HG02571 (cell line): ENCODE measurements around the gene ESRRA.
"Not testable (repeated sequence)": the region's sequence is repeated elsewhere in the genome, so short reads cannot be mapped to it uniquely, and the experiment has no call there.

Source experiments
- ATAC-seq: cut with Tn5 transposase; IDR thresholded peaks from one replicate; pipeline ENCODE4 v1.9.1; 2021; ENCODE audit warnings: mild to moderate bottlenecking, moderate library complexity; ENCODE audit not compliant: unreplicated experiment

Gene ESRRA

DNA sequence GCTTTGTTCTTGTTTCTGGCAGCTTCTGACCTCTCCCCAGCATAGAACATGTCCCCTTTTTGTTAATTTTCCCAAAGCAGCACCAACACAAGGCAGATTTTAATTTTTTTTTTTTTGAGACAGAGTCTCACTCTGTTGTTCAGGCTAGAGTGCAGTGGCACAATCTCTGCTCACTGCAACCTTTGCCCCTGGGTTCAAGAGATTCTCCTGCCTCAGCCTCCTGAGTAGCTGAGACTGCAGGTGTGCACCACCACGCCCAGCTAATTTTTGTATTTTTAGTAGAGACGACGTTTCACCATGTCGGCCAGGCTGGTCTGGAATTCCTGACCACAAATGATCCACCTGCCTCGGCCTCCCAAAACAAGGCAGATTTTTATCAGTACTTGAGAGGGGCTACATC lies 2.5 kb downstream of the ESRRA start:
- ATAC-seq, result not testable (repeated sequence)

DNA sequence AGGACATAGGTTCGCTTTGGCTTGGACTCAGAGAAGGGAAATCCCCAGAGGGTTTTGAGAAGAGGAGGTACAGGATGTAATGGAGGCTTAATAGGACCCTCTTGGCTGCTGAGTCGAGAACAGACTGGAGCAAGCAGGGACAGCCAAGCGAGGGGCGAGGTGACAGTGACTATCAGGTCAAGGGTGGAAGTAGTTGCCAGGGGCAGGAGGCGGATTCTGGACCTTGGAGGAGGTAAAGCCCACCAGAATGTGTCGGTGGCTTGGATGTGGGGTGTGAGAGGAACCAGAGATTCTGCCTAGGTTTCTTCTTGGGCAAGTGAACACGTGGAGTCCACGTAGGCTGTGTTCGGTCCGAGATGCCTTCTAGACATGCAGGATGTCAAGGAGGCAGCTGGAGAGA lies 7.6 kb downstream of the ESRRA start:
- no peak for ATAC-seq

- ATAC-seq, result no peak
These were observed 8.3 kb downstream of the ESRRA start for GRCh38 chr11:64313491-64314145.

DNA sequence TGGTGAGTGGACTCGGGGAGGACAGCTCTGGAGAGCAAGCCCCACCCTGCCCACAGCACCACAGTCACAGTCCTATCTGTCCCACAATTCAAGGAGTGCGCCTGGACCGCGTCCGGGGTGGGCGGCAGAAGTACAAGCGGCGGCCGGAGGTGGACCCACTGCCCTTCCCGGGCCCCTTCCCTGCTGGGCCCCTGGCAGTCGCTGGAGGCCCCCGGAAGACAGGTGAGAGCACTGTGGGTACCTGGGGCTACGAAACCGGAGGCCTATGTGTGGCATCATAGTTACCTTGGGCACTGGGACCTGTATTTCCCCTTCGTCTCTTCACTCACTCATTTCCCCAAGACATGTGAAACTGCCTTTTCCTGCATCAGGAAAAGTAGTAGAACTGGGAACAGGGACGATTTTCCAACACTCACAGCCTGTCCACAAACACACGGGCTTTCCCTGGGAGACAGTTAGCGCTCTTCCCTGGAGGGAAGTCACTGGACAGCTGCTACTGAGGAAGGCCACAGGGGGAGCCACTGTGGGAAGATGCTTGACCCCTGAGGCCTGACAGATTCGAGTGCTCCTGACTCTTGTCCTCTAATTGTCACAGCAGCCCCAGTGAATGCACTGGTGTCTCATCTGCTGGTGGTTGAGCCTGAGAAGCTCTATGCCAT lies 9.0 kb downstream of the ESRRA start:
- no peak for ATAC-seq

DNA sequence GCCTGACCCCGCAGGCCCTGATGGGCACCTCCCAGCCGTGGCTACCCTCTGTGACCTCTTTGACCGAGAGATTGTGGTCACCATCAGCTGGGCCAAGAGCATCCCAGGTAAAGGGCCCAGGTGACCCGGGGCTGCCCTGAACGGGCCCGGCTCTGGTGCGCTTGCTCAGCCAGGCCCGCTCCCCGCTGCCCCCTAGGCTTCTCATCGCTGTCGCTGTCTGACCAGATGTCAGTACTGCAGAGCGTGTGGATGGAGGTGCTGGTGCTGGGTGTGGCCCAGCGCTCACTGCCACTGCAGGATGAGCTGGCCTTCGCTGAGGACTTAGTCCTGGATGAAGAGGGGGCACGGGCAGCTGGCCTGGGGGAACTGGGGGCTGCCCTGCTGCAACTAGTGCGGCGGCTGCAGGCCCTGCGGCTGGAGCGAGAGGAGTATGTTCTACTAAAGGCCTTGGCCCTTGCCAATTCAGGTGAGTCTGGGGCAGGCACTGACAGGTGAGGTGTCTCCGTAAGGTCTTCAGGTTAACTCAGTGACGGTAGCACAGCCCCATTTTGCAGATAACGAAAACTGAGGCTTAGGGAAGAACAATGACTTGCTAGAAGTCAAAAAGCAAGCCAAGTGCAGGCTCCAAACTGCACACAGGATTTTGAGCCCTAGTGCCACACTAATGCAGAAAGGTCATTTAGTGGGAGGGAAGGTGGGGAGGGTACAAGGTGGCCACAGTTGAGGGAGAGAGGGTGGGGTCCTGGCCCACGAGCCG lies 9.7 kb downstream of the ESRRA start:
- ATAC-seq, result no peak

- ATAC-seq, result not testable (repeated sequence)
These were observed 10.6 kb downstream of the ESRRA start for GRCh38 chr11:64315667-64316526.

GRCh38 chr11:64316672-64317324 lies 11.5 kb downstream of the ESRRA start:
- no peak for ATAC-seq

DNA sequence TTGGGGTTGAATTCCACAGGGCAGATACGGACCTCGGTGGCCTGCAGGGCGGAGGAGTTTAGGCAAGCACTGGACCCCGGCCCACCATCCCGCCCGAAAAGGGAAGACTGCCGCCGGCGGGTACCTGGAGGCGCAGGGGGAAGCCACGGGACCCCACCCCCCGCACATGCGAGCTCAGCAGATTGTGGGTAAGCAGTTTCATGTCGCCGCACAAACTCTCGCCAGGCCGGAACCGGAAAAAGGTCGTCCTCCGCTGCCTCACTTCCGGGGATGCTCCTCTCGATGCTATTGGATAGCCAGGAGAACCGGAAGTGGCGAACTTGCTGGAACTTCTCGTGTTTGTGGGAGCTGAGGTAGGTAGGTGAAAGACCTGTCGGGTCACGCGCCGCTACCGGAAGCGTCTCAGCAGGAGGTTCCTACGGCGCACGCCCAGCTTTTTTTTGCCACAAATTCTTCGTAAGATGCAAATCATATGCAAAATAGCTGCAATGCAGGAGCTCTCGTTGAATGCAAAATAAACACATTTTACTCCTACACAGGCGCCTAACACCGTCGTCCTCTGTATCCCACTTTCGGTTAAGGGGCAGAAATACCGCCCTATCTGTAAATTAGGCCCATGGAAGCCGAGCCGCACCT lies 12.1 kb downstream of the ESRRA start, which contains the start of gene TRMT112:
TRMT112 (minus strand) TSS at position 235 of the 636 bp plus-strand sequence; CDS start at position 202, 33 bp downstream.
- ATAC-seq, result peak; percentile 59

DNA sequence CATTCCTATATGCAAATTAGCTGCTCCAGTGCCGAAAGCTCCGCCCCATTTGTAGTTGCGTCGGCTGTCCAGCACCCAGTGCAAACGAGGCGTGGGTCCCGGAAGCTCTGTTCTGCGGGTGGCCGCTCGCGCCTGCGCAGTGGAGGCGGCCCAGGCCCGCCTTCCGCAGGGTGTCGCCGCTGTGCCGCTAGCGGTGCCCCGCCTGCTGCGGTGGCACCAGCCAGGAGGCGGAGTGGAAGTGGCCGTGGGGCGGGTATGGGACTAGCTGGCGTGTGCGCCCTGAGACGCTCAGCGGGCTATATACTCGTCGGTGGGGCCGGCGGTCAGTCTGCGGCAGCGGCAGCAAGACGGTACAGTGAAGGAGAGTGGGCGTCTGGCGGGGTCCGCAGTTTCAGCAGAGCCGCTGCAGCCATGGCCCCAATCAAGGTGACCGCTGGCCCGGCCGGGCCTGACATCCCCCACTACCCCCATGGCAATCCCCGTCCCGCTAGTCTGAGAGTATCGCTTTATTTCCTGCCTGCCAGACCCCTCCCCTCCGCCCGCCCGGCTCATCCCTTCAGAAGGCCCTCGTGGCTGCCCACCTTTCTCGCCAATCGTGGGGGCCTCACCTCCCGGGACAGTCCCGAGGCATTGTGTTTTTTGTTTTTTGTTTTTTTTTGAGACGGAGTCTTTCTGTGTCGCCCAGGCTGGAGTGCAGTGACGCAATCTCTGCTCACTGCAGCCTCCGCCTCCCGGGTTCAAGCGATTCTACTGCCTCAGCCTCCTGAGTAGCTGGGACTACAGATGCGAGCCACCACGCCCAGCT lies 12.8 kb downstream of the ESRRA start, which contains the start of gene PRDX5:
PRDX5 (plus strand) TSS at position 161 of the 805 bp plus-strand sequence; CDS start at position 256, 95 bp downstream.
- ATAC-seq, result peak; percentile 72

GRCh38 chr11:64318766-64319761 lies 13.7 kb downstream of the ESRRA start:
- no peak for ATAC-seq

DNA sequence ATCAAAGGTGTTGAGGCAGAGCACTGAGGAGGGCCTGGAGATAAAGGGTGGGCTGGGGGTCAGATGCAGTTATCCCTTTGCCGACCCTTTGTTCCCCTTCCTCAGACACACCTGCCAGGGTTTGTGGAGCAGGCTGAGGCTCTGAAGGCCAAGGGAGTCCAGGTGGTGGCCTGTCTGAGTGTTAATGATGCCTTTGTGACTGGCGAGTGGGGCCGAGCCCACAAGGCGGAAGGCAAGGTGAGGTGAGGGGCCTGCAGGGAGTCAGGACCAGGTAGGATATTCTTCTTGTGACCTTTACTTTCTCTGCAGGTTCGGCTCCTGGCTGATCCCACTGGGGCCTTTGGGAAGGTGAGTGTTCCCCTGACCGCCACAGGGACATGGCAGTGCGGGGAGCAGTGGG lies 15.2 kb downstream of the ESRRA start:
- no peak for ATAC-seq

GRCh38 chr11:64321026-64321425 lies 15.7 kb downstream of the ESRRA start:
- ATAC-seq, result no peak

- ATAC-seq, result no peak
These were observed 16.2 kb downstream of the ESRRA start for GRCh38 chr11:64321533-64321932.

GRCh38 chr11:64322925-64323260 lies 17.6 kb downstream of the ESRRA start:
- no peak for ATAC-seq

DNA sequence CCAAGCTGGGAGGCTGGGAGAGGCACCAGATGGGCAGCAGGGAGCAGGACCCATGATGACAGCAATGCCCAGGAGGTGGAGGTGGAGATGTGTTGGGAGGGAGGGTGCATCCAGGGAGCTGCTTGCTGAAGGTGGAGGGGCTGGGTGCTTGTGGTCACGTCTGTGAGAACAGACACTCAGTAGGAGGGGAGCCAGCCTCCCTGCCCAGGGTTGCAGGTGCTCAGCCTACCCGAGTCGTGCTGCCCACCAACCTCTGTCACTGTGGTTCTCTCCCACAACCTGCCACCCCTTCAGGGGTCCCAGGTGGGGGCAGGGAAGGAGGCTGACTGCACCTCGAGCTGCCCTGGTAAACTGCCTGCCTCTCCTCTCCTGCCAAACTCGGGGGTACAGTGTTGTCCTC lies 18.0 kb downstream of the ESRRA start:
- ATAC-seq, result no peak

GRCh38 chr11:64323984-64324383 lies 18.7 kb downstream of the ESRRA start:
- not testable (repeated sequence) for ATAC-seq

DNA sequence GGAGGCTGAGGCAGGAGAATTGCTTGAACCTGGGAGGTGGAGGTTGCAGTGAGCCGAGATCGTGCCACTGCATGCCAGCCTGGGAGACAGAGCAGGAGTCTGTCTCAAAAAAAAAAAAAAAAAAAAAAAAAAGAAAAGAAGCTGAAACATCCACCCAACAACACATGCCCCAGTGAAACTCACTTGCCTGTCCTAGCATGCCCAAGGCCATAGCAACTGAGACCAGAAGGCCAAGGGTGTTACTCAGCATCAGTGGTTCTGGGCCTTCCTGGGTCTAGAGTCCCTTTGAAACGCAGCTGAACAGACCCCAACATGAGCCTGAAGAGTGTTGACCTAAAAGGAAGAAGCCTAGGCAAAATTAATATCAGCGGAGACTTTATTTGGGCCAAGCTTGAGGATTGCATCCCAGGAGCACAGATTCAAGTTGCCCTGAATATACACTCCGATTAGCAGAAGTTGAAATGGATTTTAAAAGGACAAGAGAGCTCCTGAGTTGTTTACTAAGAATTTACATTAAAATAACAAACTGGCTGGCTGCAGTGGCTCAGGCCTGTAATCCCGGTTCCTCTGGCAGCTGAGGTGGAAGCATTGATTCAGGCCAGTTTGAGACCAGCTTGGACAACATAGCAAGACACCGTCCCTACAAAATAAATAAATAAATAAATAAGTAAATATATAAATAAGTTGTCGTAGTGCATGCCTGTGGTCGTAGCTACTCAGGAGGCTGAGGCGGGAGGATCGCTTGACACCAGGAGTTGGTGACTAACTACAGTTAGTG lies 19.6 kb downstream of the ESRRA start:
- ATAC-seq, result no peak
